ENCODE results near the gene SMOC2. TPM values are rescaled to one million over a fixed set of nuclear protein-coding genes. Genes with fewer than 3 reads are reported as not detected.

SMOC2 gene
- total and polyA plus RNA-seq, 2 donors = 61.1 to 176 TPM

GRCh38 chr6:168441434-168442391 lies 729 bp downstream of the SMOC2 start:
- no peak for DNase-seq (ENCODE audit: extremely low spot score)
- H3K36me3 ChIP-seq (ENCODE audit: insufficient read depth) = no peaks in the 10 kb centered on the region
- H3K27ac ChIP-seq (ENCODE audit: low read depth) = no peak overlapping the region
- no peaks in the 10 kb centered on the region for H3K4me1 ChIP-seq (ENCODE audit: insufficient read depth)
- peak overlapping the region; percentile 79 for H3K4me3 ChIP-seq (ENCODE audit: low read depth, low read length)
- 2% methylated on average over 87 of the region's 87 CpGs for WGBS

GRCh38 chr6:168442646-168443045 lies 1.7 kb downstream of the SMOC2 start:
- Histone ChIP-seq H3K36me3 (ENCODE audit: insufficient read depth) (no peaks in the 10 kb centered on the region), H3K4me3 (ENCODE audit: low read depth, low read length) (peak overlapping the region; percentile 79), H3K27ac (ENCODE audit: low read depth) (no peak overlapping the region), H3K4me1 (ENCODE audit: insufficient read depth) (no peaks in the 10 kb centered on the region)
- DNase-seq (ENCODE audit: extremely low spot score) = no peak
- WGBS = 34% methylated on average over 5 of the region's 5 CpGs

- Histone ChIP-seq H3K27ac (ENCODE audit: low read depth) (no peak overlapping the region), H3K4me1 (ENCODE audit: insufficient read depth) (no peaks in the 10 kb centered on the region), H3K36me3 (ENCODE audit: insufficient read depth) (no peaks in the 10 kb centered on the region), H3K4me3 (ENCODE audit: low read depth, low read length) (no peak overlapping the region)
- DNase-seq (ENCODE audit: extremely low spot score) = no peak
- WGBS = 86% methylated on average over 4 of the region's 4 CpGs
Measured at GRCh38 chr6:168447282-168447681, 6.3 kb downstream of the SMOC2 start.

- no peak for DNase-seq (ENCODE audit: extremely low spot score)
- H3K27ac ChIP-seq (ENCODE audit: low read depth) = no peak overlapping the region
Measured at GRCh38 chr6:168447700-168448099, 6.7 kb downstream of the SMOC2 start.

GRCh38 chr6:168448243-168448855 lies 7.4 kb downstream of the SMOC2 start:
- H3K4me3 ChIP-seq (ENCODE audit: low read depth, low read length) = no peak overlapping the region
- 96% methylated on average over 11 of the region's 11 CpGs for WGBS
- H3K27ac ChIP-seq (ENCODE audit: low read depth) = no peak overlapping the region
- DNase-seq (ENCODE audit: extremely low spot score) = no peak
- H3K36me3 ChIP-seq (ENCODE audit: insufficient read depth) = no peaks in the 10 kb centered on the region
- H3K4me1 ChIP-seq (ENCODE audit: insufficient read depth) = no peaks in the 10 kb centered on the region

More at GRCh38 chr6:168447700-168448099, 6.7 kb downstream of the SMOC2 start:
- Histone ChIP-seq H3K4me1 (ENCODE audit: insufficient read depth) (no peaks in the 10 kb centered on the region), H3K4me3 (ENCODE audit: low read depth, low read length) (no peak overlapping the region), H3K36me3 (ENCODE audit: insufficient read depth) (no peaks in the 10 kb centered on the region)
- 85% methylated on average over 3 of the region's 3 CpGs for WGBS

GRCh38 chr6:168450917-168451316 lies 9.9 kb downstream of the SMOC2 start:
- Histone ChIP-seq H3K4me1 (ENCODE audit: insufficient read depth) (no peaks in the 10 kb centered on the region), H3K27ac (ENCODE audit: low read depth) (no peak overlapping the region), H3K4me3 (ENCODE audit: low read depth, low read length) (no peak overlapping the region), H3K36me3 (ENCODE audit: insufficient read depth) (no peaks in the 10 kb centered on the region)
- DNase-seq (ENCODE audit: extremely low spot score) = no peak
- 73% methylated on average over 7 of the region's 7 CpGs for WGBS

GRCh38 chr6:168451805-168452517 lies 11.0 kb downstream of the SMOC2 start:
- no peaks in the 10 kb centered on the region for H3K36me3 ChIP-seq (ENCODE audit: insufficient read depth)
- no peak overlapping the region for H3K27ac ChIP-seq (ENCODE audit: low read depth)
- no peaks in the 10 kb centered on the region for H3K4me1 ChIP-seq (ENCODE audit: insufficient read depth)
- no peak overlapping the region for H3K4me3 ChIP-seq (ENCODE audit: low read depth, low read length)
- WGBS = 34% methylated on average over 5 of the region's 5 CpGs
- no peak for DNase-seq (ENCODE audit: extremely low spot score)

- 52% methylated on average over 18 of the region's 18 CpGs for WGBS
- no peaks in the 10 kb centered on the region for H3K4me1 ChIP-seq (ENCODE audit: insufficient read depth)
- no peak overlapping the region for H3K4me3 ChIP-seq (ENCODE audit: low read depth, low read length)
- no peaks in the 10 kb centered on the region for H3K36me3 ChIP-seq (ENCODE audit: insufficient read depth)
- no peak overlapping the region for H3K27ac ChIP-seq (ENCODE audit: low read depth)
- no peak for DNase-seq (ENCODE audit: extremely low spot score)
Measured at GRCh38 chr6:168452685-168453377, 11.8 kb downstream of the SMOC2 start.

- Histone ChIP-seq H3K27ac (ENCODE audit: low read depth) (no peak overlapping the region), H3K36me3 (ENCODE audit: insufficient read depth) (no peaks in the 10 kb centered on the region), H3K4me1 (ENCODE audit: insufficient read depth) (no peaks in the 10 kb centered on the region), H3K4me3 (ENCODE audit: low read depth, low read length) (no peak overlapping the region)
- WGBS = 87% methylated on average over 32 of the region's 32 CpGs
- no peak for DNase-seq (ENCODE audit: extremely low spot score)
Measured at GRCh38 chr6:168455847-168456530, 15.0 kb downstream of the SMOC2 start.

GRCh38 chr6:168456907-168457652 lies 16.1 kb downstream of the SMOC2 start:
- Histone ChIP-seq H3K4me1 (ENCODE audit: insufficient read depth) (no peaks in the 10 kb centered on the region), H3K36me3 (ENCODE audit: insufficient read depth) (no peaks in the 10 kb centered on the region), H3K27ac (ENCODE audit: low read depth) (no peak overlapping the region), H3K4me3 (ENCODE audit: low read depth, low read length) (no peak overlapping the region)
- 88% methylated on average over 31 of the region's 31 CpGs for WGBS
- DNase-seq (ENCODE audit: extremely low spot score) = no peak

GRCh38 chr6:168457653-168457934 lies 16.6 kb downstream of the SMOC2 start:
- no peaks in the 10 kb centered on the region for H3K36me3 ChIP-seq (ENCODE audit: insufficient read depth)
- no peak overlapping the region for H3K4me3 ChIP-seq (ENCODE audit: low read depth, low read length)
- no peak for DNase-seq (ENCODE audit: extremely low spot score)
- 63% methylated on average over 7 of the region's 7 CpGs for WGBS
- H3K4me1 ChIP-seq (ENCODE audit: insufficient read depth) = no peaks in the 10 kb centered on the region
- no peak overlapping the region for H3K27ac ChIP-seq (ENCODE audit: low read depth)

GRCh38 chr6:168458101-168458500 lies 17.1 kb downstream of the SMOC2 start:
- 88% methylated on average over 12 of the region's 12 CpGs for WGBS
- H3K27ac ChIP-seq (ENCODE audit: low read depth) = no peak overlapping the region
- H3K4me3 ChIP-seq (ENCODE audit: low read depth, low read length) = no peak overlapping the region
- H3K36me3 ChIP-seq (ENCODE audit: insufficient read depth) = no peaks in the 10 kb centered on the region
- DNase-seq (ENCODE audit: extremely low spot score) = no peak
- no peaks in the 10 kb centered on the region for H3K4me1 ChIP-seq (ENCODE audit: insufficient read depth)

Measured in urinary bladder (tissue), 4 donors.